SJSA1 (cell line): ENCODE results near the gene CREB5. TPM values are rescaled to one million over a fixed set of nuclear protein-coding genes. Genes with fewer than 3 reads are reported as not detected.
"Not testable (repeated sequence)": the region's sequence is repeated elsewhere in the genome, so short reads cannot be mapped to it uniquely, and the experiment has no call there.

Source experiments
- DNase-seq, 2 experiments: peaks; one replicate each; pipeline ENCODE4 v3.0.0-alpha.2; 2015 to 2020; ENCODE audit warnings: low spot score in 2 of 2, low read depth in 1 of 2
- H3K27ac ChIP-seq: fragments of 250-450 bp; sonication (Bioruptor Pico); 2 replicates; pipeline ENCODE4 v1.5.1; 2020; ENCODE audit warnings: mild to moderate bottlenecking, moderate library complexity
- H3K27me3 ChIP-seq: fragments of 250-450 bp; sonication (Bioruptor Pico); replicated peaks from 2 replicates; pipeline ENCODE4 v1.5.1; 2020; ENCODE audit warnings: mild to moderate bottlenecking, moderate library complexity
- H3K36me3 ChIP-seq: fragments of 250-450 bp; sonication (Bioruptor Pico); 2 replicates; pipeline ENCODE4 v1.5.1; 2020; ENCODE audit warnings: mild to moderate bottlenecking
- H3K4me1 ChIP-seq: fragments of 250-450 bp; sonication (Bioruptor Pico); replicated peaks from 2 replicates; pipeline ENCODE4 v1.6.1; 2021; ENCODE audit warnings: mild to moderate bottlenecking
- H3K4me3 ChIP-seq: fragments of 250-450 bp; sonication (Bioruptor Pico); 2 replicates; pipeline ENCODE4 v1.5.1; 2020; ENCODE audit warnings: mild to moderate bottlenecking
- H3K9me3 ChIP-seq: fragments of 250-450 bp; sonication (Bioruptor Pico); replicated peaks from 2 replicates; pipeline ENCODE4 v1.5.1; 2020; ENCODE audit warnings: mild to moderate bottlenecking
- total RNA-seq: library from RNA; depleted of rRNA; stranded (reverse); fragments of >200 nt; shearing (Covaris generic); gene quantifications from 2 replicates; pipeline ENCODE4 v1.2.3, GENCODE V29; 2014

Gene CREB5
- total RNA-seq, 1 experiment from 2014 or later = 1.00 TPM

DNA sequence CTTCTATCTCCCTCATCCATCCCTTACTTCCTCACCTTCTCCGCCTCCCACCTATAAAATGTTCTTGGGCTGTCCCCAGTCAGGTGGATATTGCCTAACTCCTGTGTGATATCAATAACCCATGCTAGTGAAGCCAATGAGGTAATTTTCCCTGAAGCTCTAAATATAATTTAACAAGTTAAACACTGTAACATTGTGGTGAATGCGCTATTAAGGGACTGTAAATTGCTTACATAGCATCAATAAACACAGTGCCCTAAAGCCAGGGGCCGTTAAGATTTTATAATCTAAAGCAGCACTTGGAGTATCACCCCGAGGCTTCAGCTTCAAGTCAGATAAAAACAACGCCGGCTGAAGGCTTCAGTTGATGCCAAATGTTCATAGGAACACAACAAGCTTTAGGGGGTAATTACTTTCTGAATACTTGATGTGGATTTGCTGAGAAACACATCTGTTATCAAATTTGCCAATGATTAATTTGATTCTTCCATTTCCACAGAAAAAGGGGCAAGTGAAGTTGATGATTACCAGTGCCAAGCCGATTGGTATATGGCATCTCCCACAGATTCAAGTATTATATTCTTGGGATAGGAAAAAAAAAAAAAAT, 138.4 kb downstream of the CREB5 start:
- no peak for DNase-seq
- H3K27me3 ChIP-seq = peaks cover 7% of the 10 kb centered on the region
- no peak overlapping the region for H3K4me3 ChIP-seq
- H3K9me3 ChIP-seq = no peaks in the 10 kb centered on the region; the same call in 1 of the 2 replicates
- no peak overlapping the region for H3K27ac ChIP-seq
- no peaks in the 10 kb centered on the region for H3K36me3 ChIP-seq
- H3K4me1 ChIP-seq = no peaks in the 10 kb centered on the region

GRCh38 chr7:28551331-28551730, 139.0 kb downstream of the CREB5 start:
- H3K4me1 ChIP-seq = no peaks in the 10 kb centered on the region
- no peak overlapping the region for H3K4me3 ChIP-seq
- H3K9me3 ChIP-seq = no peaks in the 10 kb centered on the region; the same call in 1 of the 2 replicates
- H3K27ac ChIP-seq = no peak overlapping the region
- peaks cover 7% of the 10 kb centered on the region for H3K27me3 ChIP-seq
- H3K36me3 ChIP-seq = no peaks in the 10 kb centered on the region
- no peak for DNase-seq

GRCh38 chr7:28551766-28552165, 139.4 kb downstream of the CREB5 start:
- not testable (repeated sequence) for H3K4me3 ChIP-seq

GRCh38 chr7:28554802-28555471, 142.6 kb downstream of the CREB5 start:
- no peak for DNase-seq
- Histone ChIP-seq H3K4me1 (no peaks in the 10 kb centered on the region), H3K36me3 (no peaks in the 10 kb centered on the region), H3K4me3 (no peak overlapping the region), H3K27ac (no peak overlapping the region), H3K27me3 (no peaks in the 10 kb centered on the region; the same call in none of the 2 replicates), H3K9me3 (no peaks in the 10 kb centered on the region; the same call in 1 of the 2 replicates)

More at GRCh38 chr7:28551766-28552165, 139.4 kb downstream of the CREB5 start:
- not testable (repeated sequence) for H3K27me3 ChIP-seq, H3K9me3 ChIP-seq, H3K27ac ChIP-seq, DNase-seq, H3K4me1 ChIP-seq, H3K36me3 ChIP-seq

DNA sequence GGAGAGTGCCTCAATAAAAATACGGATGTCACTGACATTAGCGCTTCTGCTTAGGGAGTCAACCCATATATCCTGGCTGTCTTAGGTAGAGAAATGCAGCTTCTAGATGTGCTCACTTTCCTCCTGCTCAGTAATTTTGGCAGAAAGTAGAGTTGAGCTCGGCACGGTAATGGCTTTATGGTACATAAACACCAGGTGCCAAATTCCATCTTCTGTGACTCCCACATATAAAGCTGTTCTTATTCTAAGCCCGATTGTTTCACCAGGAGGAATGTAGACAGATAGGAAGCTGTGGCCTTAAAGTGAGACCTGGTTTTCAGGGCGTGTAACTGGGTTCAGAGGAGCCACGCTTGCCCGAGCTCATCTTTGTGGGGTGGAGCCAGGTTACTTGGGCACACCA, 143.7 kb downstream of the CREB5 start:
- no peak for DNase-seq
- no peak overlapping the region for H3K27ac ChIP-seq
- H3K4me1 ChIP-seq = no peaks in the 10 kb centered on the region
- H3K27me3 ChIP-seq = no peaks in the 10 kb centered on the region; the same call in none of the 2 replicates
- H3K36me3 ChIP-seq = no peaks in the 10 kb centered on the region
- H3K9me3 ChIP-seq = no peaks in the 10 kb centered on the region
- no peak overlapping the region for H3K4me3 ChIP-seq

GRCh38 chr7:28556671-28557070, 144.4 kb downstream of the CREB5 start:
- no peaks in the 10 kb centered on the region for H3K4me1 ChIP-seq
- no peak overlapping the region for H3K4me3 ChIP-seq
- no peak overlapping the region for H3K27ac ChIP-seq
- no peak for DNase-seq
- H3K36me3 ChIP-seq = no peaks in the 10 kb centered on the region
- no peaks in the 10 kb centered on the region; the same call in none of the 2 replicates for H3K27me3 ChIP-seq
- no peaks in the 10 kb centered on the region for H3K9me3 ChIP-seq

DNA sequence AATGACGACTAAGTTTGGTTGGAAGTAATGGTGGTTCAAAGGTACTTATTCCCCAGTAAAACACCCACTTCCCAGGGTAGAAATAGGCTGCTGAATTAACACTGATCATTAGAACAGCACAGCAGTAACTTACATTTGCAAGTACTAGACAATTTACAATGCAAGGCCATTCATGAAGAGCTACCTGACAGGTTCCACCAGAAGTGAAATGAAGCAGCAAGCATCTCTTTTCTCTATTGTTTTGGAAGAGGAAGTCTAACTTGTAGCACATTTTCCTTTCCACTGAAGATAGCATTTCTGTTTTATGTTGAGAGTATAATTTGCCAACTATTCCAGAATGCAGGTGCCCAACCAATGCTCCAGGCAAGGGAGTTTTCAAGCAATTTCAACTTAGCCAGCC, 145.9 kb downstream of the CREB5 start:
- Histone ChIP-seq H3K27me3 (no peaks in the 10 kb centered on the region; the same call in 1 of the 2 replicates), H3K27ac (no peak overlapping the region), H3K36me3 (no peaks in the 10 kb centered on the region), H3K4me3 (no peak overlapping the region), H3K9me3 (no peaks in the 10 kb centered on the region), H3K4me1 (no peaks in the 10 kb centered on the region)
- no peak for DNase-seq

- H3K9me3 ChIP-seq = no peaks in the 10 kb centered on the region
- no peak for DNase-seq
- no peak overlapping the region for H3K4me3 ChIP-seq
- no peaks in the 10 kb centered on the region for H3K4me1 ChIP-seq
- H3K27ac ChIP-seq = no peak overlapping the region
- no peaks in the 10 kb centered on the region for H3K36me3 ChIP-seq
- no peaks in the 10 kb centered on the region; the same call in 1 of the 2 replicates for H3K27me3 ChIP-seq
These were observed 148.4 kb downstream of the CREB5 start for GRCh38 chr7:28560767-28561166.

- Histone ChIP-seq H3K27me3 (no peaks in the 10 kb centered on the region), H3K9me3 (no peaks in the 10 kb centered on the region), H3K4me3 (no peak overlapping the region), H3K36me3 (no peaks in the 10 kb centered on the region), H3K27ac (no peak overlapping the region), H3K4me1 (no peaks in the 10 kb centered on the region)
- no peak for DNase-seq
These were observed 151.7 kb downstream of the CREB5 start for GRCh38 chr7:28564033-28564432.

- no peak for DNase-seq
- Histone ChIP-seq H3K27me3 (no peaks in the 10 kb centered on the region), H3K36me3 (no peaks in the 10 kb centered on the region), H3K27ac (no peak overlapping the region), H3K4me3 (no peak overlapping the region), H3K9me3 (no peaks in the 10 kb centered on the region), H3K4me1 (no peaks in the 10 kb centered on the region)
These were observed 152.5 kb downstream of the CREB5 start for GRCh38 chr7:28564755-28565374.

DNA sequence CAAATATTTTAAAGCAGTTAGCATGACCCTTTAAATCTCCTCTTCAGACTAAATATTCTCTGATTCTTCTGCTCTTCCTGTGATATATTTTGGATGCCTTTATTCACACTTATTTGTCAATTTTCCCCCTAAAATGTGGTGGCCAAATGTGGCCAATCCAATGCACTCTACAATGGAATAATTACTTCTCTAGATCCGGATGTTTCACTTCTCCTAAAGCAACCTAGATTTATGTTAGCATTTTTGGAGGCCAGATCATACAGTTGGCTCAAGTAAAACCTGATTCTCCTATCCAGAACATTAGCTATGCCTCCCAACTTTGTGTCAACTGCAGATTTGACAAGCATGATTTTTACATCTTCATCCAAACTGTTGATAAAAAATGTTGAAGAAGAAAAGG, 153.7 kb downstream of the CREB5 start:
- DNase-seq = no peak
- Histone ChIP-seq H3K27me3 (no peaks in the 10 kb centered on the region), H3K36me3 (no peaks in the 10 kb centered on the region), H3K4me3 (no peak overlapping the region), H3K9me3 (no peaks in the 10 kb centered on the region), H3K27ac (no peak overlapping the region), H3K4me1 (no peaks in the 10 kb centered on the region; the same call in 1 of the 2 replicates)

DNA sequence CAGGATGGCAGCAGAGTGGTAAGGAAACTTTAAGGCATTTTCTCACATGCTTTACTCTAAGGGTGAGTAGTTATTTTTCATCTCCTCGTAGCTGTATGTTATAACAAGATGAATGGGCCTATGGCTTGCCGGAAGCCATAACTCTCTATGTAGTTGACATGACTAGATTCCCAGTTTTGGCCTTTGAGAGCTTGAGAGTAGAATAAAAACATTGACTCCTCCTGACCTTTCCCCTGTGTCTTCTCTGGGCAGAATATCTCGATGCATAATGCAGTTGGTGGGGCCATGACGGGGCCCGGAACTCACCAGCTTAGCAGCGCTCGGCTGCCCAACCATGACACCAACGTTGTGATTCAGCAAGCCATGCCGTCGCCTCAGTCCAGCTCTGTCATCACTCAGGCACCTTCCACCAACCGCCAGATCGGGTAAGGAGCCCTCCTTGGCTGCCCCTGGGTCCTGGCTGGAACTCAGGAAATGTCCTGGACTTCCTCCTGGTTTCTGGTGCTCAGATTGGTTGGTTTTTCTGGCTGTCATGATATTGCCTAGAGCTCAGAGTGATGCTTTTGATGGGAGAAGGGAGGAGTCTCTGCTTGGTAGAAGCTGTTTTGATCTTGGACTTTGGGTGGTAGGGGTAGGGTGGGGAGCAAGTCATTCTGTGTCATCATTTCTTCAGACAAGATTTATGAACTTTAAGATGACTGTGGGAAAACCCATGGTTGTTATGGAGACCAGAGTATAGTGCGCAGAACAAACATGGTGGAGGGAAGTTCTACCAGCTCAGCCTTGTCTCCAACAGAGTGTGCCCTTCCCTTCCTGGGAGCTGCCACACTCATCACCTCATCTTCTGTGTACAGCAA, 158.0 kb downstream of the CREB5 start:
- Histone ChIP-seq H3K27me3 (no peaks in the 10 kb centered on the region), H3K9me3 (no peaks in the 10 kb centered on the region), H3K4me1 (no peaks in the 10 kb centered on the region; the same call in 1 of the 2 replicates), H3K27ac (no peak overlapping the region), H3K4me3 (no peak overlapping the region), H3K36me3 (no peaks in the 10 kb centered on the region)
- no peak for DNase-seq

- Histone ChIP-seq H3K27ac (no peak overlapping the region), H3K9me3 (no peaks in the 10 kb centered on the region; the same call in 1 of the 2 replicates), H3K4me1 (no peaks in the 10 kb centered on the region; the same call in 1 of the 2 replicates), H3K27me3 (no peaks in the 10 kb centered on the region), H3K36me3 (no peaks in the 10 kb centered on the region), H3K4me3 (no peak overlapping the region)
- DNase-seq = no peak
These were observed 158.6 kb downstream of the CREB5 start for GRCh38 chr7:28570970-28571288.
